AG20443 (cell line): Measurements from ENCODE around the gene XRN2.
"Not testable (repeated sequence)": the region's sequence is repeated elsewhere in the genome, so short reads cannot be mapped to it uniquely, and the experiment has no call there.

Experiments used
- DNase-seq: peaks from one replicate; pipeline ENCODE4 v3.0.0; 2012; ENCODE audit warnings: low spot score, mixed read lengths

Gene XRN2

GRCh38 chr20:21423712-21424111 lies 120.6 kb downstream of the XRN2 start:
- DNase-seq = not testable (repeated sequence)

GRCh38 chr20:21424846-21425245 lies 121.7 kb downstream of the XRN2 start:
- DNase-seq = no peak

- no peak for DNase-seq
These were observed 126.9 kb downstream of the XRN2 start for GRCh38 chr20:21430020-21430419.

GRCh38 chr20:21432911-21433310 lies 129.8 kb downstream of the XRN2 start:
- DNase-seq = no peak

- DNase-seq = no peak
These were observed 130.3 kb downstream of the XRN2 start for GRCh38 chr20:21433329-21433890.

- no peak for DNase-seq
These were observed 132.4 kb downstream of the XRN2 start for GRCh38 chr20:21435576-21435975.

GRCh38 chr20:21436205-21436604 lies 133.1 kb downstream of the XRN2 start:
- DNase-seq = peak; percentile 75

GRCh38 chr20:21437248-21437647 lies 134.1 kb downstream of the XRN2 start:
- no peak for DNase-seq

GRCh38 chr20:21437816-21438215 lies 134.7 kb downstream of the XRN2 start:
- DNase-seq = no peak
